HG03103 (cell line): Measurements from ENCODE around the gene FEZF2.

Experiments
- ATAC-seq: cut with Tn5 transposase; IDR thresholded peaks from one replicate; pipeline ENCODE4 v1.9.1; 2021; ENCODE audit warnings: low read depth; ENCODE audit not compliant: unreplicated experiment

The FEZF2 gene

GRCh38 chr3:62335196-62335595 is 38.2 kb downstream of the FEZF2 start:
- no peak for ATAC-seq

- no peak for ATAC-seq
These were observed 40.5 kb downstream of the FEZF2 start for GRCh38 chr3:62332835-62333244.

- ATAC-seq = no peak
These were observed 41.3 kb downstream of the FEZF2 start for GRCh38 chr3:62332017-62332416.

GRCh38 chr3:62329971-62330370 is 43.4 kb downstream of the FEZF2 start:
- no peak for ATAC-seq

GRCh38 chr3:62325896-62326295 is 47.5 kb downstream of the FEZF2 start:
- no peak for ATAC-seq

- no peak for ATAC-seq
These were observed 50.1 kb downstream of the FEZF2 start for GRCh38 chr3:62323241-62323640.
